ENCODE measurements around the gene PXDN.

Gene PXDN

GRCh38 chr2:1642066-1642861 lies 102.1 kb downstream of the PXDN start:
- no peak for DNase-seq

DNA sequence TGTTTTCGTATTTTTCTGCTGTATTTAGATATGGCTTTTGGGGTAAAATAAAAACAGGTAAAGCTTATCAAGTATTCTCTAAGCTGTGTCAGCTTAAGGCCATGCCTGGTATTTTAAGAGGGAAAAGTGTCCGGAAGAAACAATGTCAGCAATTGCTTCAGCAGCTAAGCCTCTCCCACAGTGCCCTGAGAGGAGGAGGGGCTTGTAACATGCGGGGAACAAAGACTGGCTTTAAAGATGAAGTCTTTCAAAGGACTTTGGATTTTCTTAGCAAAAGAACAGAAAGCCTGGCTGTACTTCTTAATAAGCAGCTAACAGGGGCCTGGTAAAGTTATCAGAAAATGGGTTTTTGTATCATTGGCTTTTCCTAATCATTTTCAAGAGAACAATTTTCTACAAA lies 102.8 kb downstream of the PXDN start:
- no peak for DNase-seq

GRCh38 chr2:1640301-1641135 lies 103.8 kb downstream of the PXDN start:
- DNase-seq, result no peak

DNA sequence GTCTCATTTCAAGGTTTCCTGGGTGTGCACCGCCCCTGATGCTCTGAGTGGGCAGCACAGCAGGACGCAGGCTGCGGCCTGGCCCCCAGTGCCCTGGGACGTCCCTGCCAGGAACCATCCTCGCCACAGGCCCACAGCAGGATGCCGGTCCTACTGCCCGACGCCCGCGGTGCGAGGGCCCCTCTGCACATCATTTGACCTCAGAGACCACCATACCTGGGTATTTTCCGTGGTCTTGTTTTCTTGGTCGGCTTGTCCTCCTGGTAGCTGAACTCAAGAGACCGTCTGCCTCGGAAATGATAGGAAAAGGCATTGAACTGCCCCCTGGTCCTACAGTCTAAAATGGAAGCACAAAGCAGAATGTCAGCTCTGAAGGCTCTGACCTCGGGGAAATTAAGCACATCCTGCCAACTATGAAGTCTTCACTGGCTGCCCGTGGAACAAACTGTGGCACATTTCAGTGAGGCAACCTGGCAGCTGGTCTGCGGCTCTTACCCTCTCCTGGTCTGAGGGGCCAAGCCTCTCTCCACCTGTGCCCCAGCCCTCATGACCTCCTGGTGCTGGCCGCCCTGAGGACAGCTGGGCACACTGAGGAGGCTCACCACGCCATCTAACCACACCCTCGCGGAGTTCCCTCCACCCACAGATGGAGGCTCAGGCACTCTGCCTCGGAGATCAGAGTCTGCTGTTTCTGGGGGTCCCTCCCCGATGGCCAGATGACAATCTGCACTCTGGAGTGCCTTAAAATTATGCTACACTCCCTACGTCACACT lies 105.0 kb downstream of the PXDN start:
- DNase-seq, result no peak

DNA sequence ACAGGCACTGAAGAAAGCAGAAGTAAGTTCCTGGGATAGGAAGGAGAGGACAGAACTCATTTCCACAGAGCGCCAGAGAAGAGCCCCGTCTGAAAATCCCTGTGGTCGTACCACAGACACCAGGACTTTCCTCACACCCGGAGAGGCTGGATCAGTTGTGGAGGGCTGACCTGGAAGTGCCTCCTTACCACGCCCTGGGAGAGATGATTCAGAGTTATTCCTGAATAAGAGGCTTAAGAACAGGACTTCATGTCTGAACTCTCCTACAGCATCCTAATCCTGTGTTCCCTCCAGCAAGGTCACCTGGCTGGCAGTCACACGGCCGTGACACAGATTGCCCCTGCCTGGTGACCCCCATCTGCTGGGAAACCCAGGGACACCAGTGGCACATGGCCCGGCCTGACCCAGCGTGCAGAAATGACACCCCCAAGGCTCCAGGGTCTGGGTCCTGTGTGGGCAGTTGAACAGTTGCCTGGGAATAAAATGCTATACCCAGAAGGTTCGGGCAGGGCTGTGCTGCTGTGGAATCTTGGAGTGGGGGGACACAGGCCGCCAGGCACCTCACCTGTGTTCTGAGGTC lies 105.9 kb downstream of the PXDN start:
- DNase-seq, result no peak

GRCh38 chr2:1636791-1637415 lies 107.4 kb downstream of the PXDN start:
- no peak for DNase-seq

- DNase-seq, result no peak
Observed at GRCh38 chr2:1635823-1636222, 108.5 kb downstream of the PXDN start.

DNA sequence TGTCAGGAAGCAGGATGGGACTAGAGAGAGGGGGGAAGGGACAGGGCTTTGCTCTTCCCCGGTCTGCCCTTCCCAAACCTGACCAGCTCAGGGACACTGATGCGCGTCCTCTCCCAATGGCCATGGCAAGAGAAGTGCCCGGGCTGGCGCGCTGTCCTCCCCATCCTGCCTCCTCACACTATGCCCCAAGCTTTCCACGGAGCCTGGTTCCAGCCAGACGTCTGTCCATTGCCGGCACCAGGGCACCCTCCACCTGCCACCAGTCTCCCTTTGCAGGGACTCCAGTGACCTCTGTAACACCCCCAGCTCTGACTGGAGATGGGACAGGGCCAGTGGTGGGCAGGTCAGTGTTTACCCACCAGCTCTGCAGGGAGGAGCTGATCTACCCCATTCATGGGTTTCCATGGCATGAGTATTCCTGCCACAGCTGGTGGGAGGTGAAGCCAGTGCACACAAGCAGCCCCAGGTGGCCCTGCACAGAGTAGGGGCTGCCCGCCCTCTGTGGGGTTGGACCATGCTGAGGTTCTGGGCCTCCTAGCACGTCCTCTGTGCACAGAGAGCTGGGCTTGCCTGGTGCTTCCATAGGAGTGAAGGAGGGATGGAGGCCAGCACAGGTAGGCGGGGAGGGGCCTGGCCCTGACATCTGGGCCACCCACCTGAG lies 109.5 kb downstream of the PXDN start:
- DNase-seq, result no peak

- DNase-seq, result no peak
Observed at GRCh38 chr2:1633936-1634587, 110.3 kb downstream of the PXDN start.

GRCh38 chr2:1633092-1633671 lies 111.1 kb downstream of the PXDN start:
- DNase-seq, result no peak

DNA sequence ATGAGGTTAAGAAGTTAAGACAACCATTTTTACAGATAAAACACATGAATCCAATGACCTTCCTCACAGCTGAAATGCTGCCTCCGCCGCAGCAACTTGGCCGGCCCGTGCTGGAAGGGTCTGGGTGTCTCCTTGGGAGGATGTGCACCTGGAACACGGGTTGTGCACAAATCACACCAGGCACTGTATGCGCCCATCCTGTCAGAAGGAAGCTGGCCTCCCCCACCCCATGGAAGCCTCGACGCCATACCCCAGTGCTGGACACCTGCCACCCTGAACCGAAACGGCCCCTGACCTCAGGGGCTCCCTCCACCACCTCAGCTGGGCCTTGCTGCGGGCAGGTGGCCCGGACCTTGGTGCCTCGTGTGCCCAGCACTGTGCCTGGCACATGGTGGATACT lies 111.8 kb downstream of the PXDN start:
- DNase-seq, result no peak

DNA sequence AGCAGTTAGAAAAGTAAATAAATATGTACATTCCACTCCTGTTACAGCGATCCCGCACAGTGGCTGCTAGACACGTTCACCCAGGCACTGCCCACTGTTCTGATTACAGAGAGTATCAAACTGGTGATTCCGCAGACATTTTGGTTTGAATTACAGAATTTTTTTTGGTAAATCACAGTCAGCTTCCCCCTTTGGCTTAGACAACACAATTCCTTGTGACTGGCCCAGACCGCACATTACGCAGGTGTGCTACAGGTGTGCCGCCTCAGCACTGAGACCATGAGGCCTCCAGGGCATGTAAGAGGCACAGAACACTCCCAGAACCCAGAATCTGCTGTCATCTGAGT lies 112.3 kb downstream of the PXDN start:
- no peak for DNase-seq

DNA sequence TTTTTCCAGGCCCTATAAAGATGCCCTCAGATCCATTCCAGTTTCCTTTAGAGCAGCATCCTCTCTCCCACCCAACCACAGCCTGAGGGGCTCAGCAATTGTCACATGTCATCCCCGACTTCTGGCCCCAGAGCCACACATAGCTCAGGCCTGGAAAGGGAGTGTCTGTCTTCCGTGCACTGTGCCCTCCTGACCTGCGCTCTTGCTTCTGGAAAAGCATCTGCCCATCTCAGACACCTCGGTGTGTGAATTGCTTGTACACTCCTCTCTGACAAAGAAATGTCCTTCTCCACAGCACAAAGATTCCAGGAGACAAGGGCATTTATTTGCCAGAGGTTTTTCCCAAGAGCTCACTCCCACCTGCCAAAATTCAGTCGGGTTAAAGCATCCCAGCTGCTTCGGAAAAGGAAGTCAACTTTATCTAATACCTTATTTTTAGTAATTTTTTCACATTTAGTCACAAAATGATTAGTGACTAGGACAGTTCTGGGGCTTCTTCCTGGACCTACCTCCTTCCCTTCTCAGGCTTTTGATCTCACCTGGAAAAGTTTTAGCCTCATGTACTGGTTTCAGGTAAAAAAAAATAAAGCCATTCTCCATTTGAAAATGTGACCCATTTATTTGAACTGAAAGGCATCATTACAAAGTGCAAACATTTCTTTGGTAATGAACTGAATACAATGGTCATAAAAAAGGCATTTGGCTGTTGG lies 112.9 kb downstream of the PXDN start:
- DNase-seq, result no peak

GRCh38 chr2:1628893-1629292 lies 115.4 kb downstream of the PXDN start:
- no peak for DNase-seq

- DNase-seq, result no peak
Observed at GRCh38 chr2:1627628-1628381, 116.5 kb downstream of the PXDN start.

DNA sequence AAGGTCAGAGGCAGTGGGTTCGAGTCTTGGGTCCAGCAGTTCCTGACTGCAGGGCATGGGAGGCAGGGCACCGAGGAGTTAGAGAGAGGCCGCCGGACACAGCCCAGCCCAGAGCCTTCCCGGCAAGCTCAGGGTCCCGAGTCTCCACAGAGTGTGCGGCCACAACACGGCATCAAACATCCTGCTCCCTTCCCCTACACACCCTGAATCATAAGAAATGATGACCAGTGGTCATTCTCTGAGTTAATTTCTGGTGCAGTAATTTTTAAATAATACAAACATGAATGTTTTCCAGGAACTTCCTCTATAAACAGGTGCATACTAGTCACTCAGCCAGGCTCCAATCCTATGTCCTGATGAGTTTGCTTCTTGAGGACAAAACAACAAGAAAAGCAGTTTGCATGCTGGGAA lies 118.0 kb downstream of the PXDN start:
- no peak for DNase-seq

DNA sequence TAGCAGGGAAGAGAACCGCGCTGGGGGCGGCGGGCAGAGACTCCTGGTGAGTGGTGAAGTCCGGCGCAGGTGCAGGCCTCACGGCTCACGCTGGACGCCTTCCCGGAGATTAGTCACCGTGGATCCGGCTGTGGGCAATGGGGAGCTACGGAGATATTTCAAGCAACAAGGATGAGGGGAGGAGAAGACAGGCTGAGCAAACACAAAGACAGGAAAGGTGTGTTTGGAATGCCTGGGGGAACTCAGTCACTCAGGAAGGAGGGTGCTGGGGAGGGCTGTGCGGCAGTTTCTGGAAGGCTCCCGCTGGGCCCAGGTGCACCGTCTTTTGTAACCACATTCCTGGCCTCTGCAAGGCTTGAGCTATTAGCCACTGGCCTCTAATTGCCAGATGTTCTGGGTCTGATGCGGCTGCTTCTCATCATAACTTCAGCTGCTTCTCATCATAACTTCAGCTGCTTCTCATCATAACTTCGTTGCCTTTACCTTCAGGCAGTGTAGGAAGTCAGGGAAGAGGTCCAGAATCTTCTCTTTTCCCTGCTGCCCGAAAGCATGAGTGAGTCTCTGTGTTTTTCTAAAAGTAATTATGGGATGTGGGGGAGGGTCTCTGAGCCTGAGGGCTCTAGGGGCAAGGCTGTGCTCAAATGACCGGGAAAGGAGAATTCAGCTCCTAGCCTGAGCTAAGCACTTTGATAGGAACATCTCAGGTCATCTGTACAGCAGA lies 118.9 kb downstream of the PXDN start:
- no peak for DNase-seq

DNA sequence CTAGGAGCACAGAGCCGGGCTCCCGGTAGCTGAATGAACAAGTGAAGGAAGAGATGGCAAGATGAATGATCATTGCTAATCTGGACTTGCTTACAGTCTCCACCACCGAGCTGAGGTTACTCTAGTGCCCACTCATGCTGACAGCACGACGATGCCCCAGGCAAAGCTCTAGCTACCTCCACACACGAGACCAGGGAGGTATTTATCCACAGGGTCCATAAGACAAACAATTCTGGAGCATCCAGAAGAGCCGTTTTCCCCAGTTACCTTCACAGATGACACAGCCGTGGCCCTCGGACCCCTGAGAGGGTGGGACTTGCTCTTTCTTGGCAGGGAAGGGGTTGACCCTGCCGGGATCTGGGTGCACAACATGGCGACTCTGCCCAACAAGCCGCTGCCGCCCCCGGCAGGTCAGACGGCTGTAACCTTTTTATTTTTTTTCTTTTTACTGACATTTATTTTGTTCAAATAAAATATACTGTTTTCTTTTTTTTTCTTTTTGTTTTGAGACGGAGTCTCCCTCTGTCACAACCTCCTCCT lies 120.3 kb downstream of the PXDN start:
- DNase-seq, result no peak
